Measurements from ENCODE around the gene PXMP2.

The PXMP2 gene

DNA sequence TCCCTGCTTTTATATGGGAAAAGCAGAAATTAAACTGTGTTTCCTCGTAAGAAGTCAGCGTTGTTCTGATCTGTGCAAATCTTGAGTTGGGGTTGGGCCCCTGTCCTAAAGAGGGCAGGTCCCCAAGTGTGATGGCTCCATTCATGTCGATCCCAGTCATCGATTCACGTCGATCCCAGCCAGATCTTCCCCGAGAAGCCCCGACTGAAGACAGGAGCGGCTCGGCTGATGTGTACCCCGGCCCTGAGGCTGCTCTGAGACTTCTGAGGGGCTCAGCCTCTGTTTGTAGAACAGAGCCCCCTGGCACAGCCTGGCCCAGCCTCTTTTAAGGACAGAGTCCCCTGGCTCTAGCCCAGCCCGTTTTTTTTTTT is 32.6 kb downstream of the PXMP2 start:
- no peak overlapping the region for H3K4me3 ChIP-seq (ENCODE audit: low read depth, low read length)

DNA sequence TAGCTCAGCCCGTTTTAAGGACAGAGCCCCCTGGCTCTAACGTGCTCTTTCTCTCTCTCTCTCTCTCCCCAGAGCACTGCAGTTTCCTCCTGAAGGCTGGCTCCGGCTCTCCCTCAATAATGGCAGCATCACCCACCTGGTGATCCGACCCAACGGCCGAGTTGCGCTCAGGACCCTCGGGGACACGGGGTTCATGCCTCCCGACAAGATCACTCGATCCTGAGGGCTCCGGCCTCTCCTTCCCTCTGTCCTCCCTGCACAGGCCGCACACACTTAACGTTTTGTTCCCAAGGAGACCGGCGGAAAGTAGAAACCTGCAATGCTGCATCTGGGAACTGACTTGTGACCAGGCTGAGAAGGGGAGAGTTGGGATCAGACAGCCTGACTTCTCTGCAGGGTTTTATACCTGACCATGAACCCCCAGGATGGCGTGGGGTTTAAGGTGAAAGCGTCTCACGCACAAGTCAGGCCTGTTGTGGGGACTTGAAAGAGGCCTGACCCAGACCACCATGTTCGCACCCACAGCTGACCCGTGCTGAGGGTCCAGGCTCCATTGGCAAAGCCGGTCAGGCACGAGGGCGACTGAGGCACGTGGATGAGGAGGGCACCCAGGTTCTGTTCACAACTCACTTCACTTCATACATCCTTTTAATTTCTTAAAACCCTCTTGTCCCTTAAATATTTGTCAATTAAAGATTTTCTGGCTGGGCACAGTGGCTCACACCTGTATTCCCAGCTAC is 33.4 kb downstream of the PXMP2 start:
- H3K4me3 ChIP-seq (ENCODE audit: low read depth, low read length), result no peak overlapping the region

DNA sequence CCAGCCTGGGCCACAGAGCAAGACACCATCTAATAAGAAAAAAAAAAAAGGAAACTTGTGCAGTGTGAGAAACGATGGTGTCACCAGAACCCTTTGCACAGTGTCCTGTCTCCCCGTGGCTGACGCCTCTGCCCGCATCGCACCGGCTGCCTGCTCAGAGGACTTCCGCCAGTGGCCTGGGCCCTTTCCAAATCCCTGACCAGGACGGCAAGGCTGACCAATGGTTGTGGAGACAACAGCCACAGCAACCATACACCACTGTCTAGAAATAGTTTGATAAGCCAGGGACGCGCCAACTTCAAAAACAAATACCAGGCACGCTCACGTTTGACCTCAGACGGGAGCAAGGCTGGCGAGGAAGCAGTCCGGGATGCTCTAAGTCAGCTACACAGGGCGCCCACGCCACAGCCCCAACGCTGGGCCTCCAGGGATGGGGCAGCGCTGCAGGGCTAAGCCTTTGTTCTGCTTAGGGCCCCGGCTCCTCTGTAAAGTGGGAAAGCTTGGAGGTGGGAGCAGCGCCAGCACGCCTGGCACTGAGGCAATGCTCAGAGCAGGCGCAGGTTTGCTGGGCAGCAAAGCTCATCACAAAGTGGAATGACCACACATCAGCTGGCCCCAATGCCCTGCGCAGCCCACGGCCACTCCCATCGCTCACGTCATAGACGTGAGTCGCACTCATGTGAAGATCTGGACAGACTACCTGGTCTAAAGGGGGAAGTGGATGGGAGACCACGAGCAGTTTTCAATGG is 35.8 kb downstream of the PXMP2 start:
- no peak overlapping the region for H3K4me3 ChIP-seq (ENCODE audit: low read depth, low read length)

DNA sequence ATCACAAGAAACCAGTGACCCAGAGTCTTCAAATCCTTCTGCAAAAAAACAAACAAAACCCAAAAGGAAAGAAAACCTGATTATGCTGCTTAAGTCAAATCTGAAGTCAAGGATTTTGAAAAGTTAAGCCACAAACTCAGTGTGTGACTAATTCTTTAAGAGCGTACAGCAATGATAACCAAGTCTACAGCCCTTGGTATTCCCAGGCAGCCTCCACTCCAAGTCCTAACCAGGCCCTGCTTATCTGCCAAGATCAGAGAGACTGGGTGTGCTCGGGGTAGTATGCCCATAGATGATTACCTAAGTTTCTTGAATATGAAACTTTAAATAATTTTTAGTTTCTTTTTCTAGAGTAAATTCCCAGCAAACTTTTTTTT is 36.4 kb downstream of the PXMP2 start:
- no peak overlapping the region for H3K4me3 ChIP-seq (ENCODE audit: low read depth, low read length)

DNA sequence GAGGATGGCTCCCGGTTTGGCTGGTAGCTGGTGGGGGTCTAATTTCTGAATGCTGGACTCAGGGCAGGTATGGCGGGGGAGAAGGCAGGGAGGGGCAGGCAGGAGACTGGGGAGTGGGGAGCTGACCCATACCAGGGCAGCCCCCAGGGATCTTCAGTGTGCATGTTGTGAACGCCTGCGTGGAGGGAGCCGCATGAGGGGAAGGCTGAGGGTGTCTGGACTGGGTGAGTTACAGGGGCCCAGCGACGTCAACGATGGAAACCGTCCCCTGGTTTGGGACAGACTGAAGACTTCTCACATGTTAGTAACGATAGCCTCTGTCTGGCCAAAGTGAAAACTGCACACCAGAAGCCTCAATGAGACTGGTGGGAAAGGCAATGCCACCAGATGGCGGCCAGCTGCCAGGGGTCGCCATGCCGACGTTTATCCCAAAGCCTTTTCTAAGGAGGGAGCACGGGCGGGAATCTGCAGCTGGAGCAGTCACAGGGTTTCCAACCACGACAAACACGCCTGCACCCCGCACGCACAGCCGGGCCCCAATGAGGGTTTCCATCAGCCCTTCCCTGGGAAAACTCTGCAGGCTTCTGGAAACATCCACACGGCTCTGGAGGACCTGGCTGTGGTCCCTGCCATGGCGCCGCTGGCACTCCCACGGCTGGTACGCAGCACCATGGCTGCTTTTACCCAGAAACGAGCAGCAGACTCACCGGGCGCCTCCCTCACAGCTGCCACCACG is 37.3 kb downstream of the PXMP2 start:
- H3K4me3 ChIP-seq (ENCODE audit: low read depth, low read length), result no peak overlapping the region

DNA sequence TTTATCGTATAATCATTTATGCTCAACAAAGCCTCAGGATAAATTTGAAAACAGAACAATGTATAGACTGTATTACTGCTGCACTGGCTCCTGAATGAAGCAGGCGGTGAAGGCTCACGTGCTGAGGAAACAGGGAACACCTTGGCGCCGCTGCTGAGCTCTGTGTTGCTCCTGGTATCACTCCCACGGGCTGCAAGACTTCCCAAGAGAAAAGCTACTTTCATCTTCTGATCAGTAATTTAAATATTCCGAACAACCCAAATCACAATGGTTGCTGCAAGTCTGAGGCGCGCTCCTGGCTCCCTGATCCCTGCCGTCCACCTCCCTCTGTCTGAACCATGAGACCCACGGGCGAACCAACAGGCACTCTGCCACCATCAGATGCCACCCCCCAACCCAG is 39.0 kb downstream of the PXMP2 start:
- no peak overlapping the region for H3K4me3 ChIP-seq (ENCODE audit: low read depth, low read length)

DNA sequence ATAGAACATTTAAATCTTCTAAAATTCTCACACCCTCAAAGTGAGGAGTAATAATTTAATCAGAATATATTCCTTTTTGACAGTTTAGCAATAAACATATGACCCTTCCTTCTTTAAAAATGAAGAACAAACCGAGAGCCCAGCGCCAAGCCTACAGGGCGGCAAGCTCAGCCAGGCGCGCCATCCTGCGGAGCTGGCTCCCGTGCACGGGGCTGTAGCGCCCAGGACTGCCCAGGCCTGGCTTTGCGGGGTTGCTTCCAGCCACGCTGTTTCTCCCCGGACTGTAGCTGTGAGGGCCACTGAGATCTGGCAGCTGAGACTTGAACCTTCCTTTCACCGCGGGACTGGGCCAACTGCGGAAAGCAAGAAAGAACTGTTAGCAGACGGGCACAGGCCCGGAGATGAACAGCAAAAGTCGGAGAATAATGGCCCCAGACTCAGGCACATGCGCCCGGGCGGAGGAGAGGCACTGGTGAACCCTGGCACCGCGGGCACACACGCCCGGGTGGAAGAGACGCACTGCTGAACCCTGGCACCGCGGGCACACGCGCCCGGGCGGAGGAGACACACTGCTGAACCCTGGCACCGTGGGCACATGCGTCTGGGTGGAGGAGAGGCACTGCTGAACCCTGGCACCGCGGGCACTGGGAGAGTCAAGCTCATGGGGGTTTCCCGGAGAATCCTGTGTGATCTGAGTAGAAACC is 39.9 kb downstream of the PXMP2 start:
- no peak overlapping the region for H3K4me3 ChIP-seq (ENCODE audit: low read depth, low read length)

DNA sequence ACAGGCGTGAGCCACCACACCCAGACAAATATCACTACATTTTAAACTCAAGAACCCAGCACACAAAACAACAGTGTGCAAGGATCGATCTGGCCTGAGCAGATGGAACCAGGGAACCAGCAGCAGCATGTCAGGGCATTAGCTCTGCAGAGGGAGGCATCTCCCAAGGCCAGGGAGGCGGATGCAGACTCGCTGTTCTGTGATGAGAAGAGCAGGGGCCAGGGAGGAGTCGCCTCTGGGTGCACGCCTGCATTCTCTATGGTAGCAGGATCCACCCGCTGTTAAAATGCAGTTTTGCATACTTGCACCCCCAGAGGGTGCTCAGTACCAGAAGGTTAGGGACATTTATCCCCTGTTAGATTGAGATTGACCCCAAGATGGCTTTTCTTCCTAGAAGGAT is 41.1 kb downstream of the PXMP2 start:
- H3K4me3 ChIP-seq (ENCODE audit: low read depth, low read length), result no peak overlapping the region

DNA sequence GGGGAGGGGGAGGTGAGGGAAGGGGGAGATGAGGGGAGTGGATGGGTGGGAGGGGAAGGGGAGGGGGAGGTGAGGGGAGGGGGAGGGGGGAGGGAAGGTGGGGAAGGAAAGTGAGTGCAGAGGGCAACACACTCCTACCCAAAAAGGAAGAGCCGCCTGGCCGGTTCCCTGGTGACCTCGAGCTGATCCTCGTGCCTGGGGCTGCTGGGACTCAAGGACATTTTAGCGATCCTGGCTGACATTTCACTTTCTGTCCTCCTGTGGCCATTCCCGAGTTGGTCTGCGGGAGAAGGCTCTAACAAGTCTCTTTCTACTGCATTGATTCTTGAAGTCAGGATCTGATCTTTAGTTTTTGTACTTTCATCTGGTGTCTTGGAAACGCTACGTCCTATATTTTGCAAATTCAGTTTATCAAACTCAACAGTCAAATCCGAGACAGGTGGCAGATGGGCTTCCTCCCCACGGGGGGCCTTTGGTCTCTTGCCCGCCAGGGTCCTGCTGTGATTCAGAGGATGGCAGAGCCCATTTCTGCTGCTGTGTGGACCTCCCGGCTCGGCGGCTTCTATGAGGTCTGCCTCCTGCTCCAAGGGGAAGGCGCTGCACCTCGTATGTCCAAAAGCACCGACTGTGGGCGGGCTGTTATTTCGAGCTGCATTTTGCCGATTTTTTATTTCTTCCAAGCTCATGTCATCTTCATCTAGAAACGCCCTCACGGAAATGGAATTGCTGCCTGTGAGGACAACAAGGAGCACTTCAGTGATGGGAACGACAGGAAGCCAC is 42.3 kb downstream of the PXMP2 start:
- no peak overlapping the region for H3K4me3 ChIP-seq (ENCODE audit: low read depth, low read length)

DNA sequence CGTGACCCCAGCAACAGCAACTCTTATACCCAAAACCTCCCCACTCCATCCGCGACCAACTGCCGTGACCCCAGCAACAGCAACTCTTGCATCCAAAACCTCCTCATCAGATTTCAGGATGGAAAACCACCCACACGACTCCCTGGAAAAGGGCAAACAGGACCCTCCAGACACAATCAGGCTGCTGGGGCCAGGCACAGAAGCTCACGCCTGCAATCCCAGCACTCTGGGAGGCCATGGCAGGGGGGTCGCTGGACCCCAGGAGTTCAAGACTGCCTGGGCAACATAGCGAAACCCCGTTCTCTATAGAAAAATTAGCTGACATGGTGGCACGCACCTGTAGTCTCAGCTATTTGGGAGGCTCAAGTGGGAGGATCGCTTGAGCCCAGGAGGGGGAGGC is 43.0 kb downstream of the PXMP2 start:
- no peak overlapping the region for H3K4me3 ChIP-seq (ENCODE audit: low read depth, low read length)

DNA sequence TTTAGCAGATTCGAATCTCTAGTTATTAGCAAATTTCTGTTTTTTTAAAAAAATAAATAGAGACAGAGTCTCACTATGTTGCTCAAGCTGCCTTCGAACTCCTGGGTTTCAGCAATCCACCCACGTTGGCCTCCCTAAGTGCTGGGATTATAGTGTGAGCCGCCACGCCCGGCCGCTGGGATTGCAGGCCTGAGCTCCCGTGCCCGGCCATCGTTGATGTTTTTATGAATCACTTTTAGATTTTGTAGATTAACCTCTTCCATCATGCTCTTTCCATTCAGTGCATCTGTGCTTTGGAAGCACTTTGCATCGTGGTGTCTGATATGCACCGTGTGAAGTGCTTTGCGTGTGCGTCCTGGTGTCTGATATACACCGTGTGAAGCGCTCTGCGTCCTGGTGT is 44.2 kb downstream of the PXMP2 start:
- H3K4me3 ChIP-seq (ENCODE audit: low read depth, low read length), result no peak overlapping the region

DNA sequence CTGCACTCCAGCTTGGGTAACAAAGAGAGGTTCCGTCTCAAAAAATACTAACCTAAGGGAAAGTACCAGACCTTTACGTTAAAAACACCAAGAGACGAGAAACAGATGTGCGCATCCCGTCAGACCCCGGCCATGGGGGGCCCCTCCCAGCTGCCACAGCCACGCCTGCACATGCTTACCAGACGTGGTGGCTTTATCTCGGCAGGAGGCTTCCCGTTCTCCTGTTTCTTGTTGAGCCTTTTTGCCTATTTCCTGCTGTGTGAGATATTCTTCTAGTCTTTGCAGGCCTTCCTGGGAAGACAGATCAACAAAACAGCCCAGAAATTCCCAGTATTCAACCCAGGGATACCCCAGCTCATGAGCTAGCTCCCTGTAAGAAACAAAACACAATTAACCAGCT is 46.8 kb downstream of the PXMP2 start:
- H3K4me3 ChIP-seq (ENCODE audit: low read depth, low read length), result no peak overlapping the region

DNA sequence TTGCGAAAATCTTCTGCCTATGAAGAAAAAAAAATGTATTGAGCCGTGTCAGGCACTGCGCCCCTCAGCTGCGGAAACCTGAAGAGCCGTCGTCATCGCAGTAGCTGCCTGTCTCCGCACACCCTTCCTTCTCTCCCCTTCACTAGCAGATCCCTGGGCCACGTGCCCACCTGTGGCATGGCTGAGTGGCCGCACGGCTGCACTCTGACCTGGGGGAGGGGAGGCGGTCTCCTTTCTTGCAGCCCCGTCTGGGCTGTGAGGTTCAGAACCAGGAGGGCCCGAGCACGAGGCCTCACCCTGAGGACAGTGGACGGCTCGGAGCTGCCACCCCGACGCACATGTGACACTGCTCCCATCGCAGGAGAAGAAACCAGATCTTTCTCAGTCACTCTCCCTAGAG is 48.1 kb downstream of the PXMP2 start:
- H3K4me3 ChIP-seq (ENCODE audit: low read depth, low read length), result no peak overlapping the region

DNA sequence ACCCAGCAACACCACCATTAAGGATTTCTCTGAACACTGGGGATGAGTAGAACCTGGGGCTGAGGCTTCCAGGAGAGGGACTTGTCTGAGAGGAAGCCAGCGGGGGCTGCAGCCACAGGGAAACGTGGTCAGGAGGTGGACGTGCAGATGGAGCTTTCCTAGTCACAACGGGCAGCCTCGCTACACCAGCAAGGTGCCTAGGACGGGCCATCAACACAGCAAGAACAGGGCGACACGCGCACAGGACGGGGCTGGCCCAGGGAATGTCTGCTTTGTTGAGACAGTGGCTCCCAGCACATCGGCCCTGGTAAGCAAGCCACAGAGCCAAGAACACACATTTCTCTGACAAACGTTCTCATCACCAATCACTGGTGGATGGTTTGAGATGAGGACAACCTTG is 49.0 kb downstream of the PXMP2 start:
- H3K4me3 ChIP-seq (ENCODE audit: low read depth, low read length), result no peak overlapping the region

DNA sequence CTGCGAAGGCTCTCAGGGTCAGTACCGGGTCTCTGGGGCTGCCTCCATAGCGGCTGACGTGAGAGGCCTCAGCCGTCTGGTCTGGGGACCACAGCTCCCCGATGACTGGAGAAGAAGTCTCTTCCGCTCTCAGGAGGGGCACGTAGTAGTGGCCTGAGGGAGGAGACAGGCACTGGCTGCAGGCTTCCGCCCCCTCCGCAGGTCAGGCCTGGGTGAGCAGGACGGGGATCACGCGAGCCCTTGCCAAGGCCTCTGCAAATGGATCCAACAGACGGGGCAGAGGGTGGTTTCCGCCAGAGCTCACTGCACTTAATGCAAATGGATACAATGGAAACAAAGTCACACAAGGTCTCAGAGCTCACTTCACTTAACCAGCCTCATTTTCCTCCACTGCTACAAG is 49.5 kb downstream of the PXMP2 start:
- no peak overlapping the region for H3K4me3 ChIP-seq (ENCODE audit: low read depth, low read length)

DNA sequence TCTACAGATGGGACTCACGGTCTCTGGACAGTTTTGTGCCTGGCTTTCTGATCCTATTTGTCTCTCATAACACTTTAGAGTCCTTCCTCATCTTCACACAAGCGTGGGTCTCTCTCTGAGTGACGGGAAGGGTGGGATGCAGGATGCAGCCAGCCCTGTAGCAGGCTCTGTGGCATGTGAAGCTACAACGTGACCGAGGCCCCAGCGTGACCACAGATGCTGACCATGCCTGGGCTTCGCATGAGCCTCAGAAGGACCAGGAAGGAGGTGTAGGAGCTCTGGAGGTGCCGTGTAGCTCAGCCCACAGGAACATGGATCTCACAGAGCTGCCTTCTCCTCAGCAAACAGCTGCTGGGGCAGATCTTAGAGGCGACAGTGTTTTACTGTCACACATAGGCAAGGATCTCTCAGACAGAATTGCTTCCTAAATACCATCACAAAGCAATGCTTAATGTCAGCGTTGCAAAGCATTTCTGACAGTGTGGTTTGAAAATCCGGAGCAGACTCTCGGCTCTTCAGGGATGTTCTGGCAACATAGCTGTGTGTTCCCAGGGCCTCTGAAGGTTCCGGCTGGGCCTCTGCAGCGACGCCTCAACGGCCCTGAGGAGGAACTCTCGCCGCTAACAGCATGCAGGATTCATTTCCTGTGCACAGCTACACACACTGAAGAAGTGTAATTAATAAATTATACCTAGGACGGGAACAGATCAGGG is 52.4 kb downstream of the PXMP2 start:
- H3K4me3 ChIP-seq (ENCODE audit: low read depth, low read length), result no peak overlapping the region

DNA sequence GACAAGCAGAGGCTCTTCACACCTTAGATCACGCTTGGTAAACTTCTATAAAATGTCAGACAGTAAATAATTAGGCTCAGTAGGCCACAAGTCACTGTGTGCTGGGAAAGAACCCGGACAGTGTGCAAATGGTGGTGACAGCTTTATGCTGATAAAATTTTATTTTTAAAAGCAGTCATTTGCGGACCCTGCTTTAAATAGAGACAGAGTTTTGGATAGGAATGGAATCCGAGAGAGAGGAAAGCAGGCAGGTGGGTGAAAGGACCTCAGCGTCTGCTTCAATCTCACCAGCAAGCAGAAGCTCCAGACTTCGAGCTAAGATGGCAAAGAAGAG is 52.9 kb downstream of the PXMP2 start:
- no peak overlapping the region for H3K4me3 ChIP-seq (ENCODE audit: low read depth, low read length)

DNA sequence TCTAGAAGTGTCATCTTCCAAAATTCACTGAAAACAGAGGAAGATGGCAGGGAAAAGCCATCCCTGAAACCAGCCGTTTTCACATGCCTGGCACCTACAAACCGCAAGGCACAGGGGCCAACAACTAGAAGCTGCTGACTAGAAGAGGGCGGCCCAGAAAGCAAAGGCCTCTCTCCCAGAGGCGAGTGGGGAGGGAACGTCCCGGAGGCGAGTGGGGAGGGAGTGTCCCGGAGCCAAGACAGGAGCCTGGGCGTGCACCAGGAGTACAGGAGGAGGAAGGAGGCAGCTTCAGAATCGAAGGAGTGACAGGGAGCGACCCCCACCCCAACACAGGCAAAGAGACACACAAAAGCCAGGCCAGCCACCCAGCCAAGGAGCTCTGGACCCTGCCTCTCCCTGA is 53.3 kb downstream of the PXMP2 start:
- no peak overlapping the region for H3K4me3 ChIP-seq (ENCODE audit: low read depth, low read length)

DNA sequence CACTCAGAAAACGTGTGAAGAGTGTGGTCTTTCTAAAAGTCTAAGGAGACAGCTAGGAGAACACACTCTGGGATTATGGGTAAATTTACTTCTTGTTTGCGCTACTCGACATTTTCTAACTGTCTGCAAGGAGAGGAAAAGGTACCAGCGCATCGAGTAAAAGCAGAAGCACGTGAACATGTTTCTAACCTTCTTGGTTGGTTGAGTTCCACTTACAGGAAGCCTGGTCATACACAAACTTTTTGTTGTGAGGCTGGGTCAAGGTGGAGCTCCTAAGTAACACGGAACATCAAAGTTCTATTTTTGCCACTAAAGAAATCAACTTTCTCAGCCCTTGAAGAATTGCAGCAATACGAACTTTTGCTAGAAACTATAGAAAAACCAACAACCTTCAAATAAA is 54.2 kb downstream of the PXMP2 start:
- H3K4me3 ChIP-seq (ENCODE audit: low read depth, low read length), result no peak overlapping the region

DNA sequence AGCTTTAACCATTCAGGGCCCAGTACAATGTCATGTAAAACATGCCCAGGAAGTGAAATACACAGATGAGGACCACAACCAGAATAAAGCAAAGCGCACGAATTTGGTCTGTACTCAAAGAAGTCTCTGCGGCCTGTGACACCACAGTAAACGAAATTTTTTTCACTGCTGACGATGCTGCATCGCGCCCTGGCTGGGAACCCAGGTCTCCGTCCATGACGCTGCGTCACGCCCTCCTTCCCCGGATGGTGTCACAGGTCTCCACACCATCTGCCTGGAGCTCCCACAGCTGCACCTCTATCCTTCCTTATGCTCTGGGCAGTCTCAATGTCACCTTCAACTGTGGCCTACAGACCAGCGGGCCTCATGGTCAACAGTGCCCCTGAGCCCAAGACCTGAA is 56.4 kb downstream of the PXMP2 start:
- no peak overlapping the region for H3K4me3 ChIP-seq (ENCODE audit: low read depth, low read length)

All from iPS-11a (cell line).